Measurements from ENCODE around the gene PTN.
"Not testable (repeated sequence)": the region's sequence is repeated elsewhere in the genome, so short reads cannot be mapped to it uniquely, and the experiment has no call there.

PTN gene

DNA sequence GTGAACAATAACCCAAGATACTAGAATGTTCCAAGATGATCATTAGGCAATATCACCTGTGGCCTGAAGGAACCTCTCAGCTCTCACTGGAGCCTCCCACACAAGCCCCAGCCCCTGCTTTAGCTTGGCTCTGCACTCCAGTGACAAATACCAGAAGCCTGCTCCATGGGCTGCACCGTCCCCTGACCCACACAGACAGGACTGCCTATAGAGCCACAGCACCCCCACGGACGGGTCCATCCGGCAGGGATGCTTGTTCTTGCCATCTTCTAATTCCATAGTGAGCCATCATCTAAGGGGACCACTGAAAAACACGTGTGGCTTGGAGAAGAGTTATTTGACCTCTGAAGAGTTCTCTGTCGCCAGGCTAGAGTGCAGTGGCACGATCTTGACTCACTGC lies 100.9 kb downstream of the PTN start:
- Histone ChIP-seq H3K4me1 (ENCODE audit: insufficient read depth, low read length) (no peaks in the 10 kb centered on the region), H3K9ac (ENCODE audit: low read depth, low read length) (no peak overlapping the region), H3K79me2 (ENCODE audit: insufficient read depth, low read length) (no peaks in the 10 kb centered on the region), H2AFZ (ENCODE audit: low read depth, low read length) (no peak overlapping the region), H3K27ac (ENCODE audit: low read length) (no peak overlapping the region), H3K36me3 (ENCODE audit: insufficient read depth, low read length) (no peaks in the 10 kb centered on the region), H3K4me2 (ENCODE audit: insufficient read depth, low read length) (no peak overlapping the region), H3K4me3 (ENCODE audit: low read depth in 1 of 2, low read length in 2 of 2) (no peak overlapping the region), H4K20me1 (ENCODE audit: insufficient read depth, low read length) (no peaks in the 10 kb centered on the region), H3K9me3 (ENCODE audit: insufficient read depth, low read length, severe bottlenecking) (no peaks in the 10 kb centered on the region), H3K27me3 (ENCODE audit: insufficient read depth, low read length, poor library complexity) (no peaks in the 10 kb centered on the region)
- ATAC-seq (ENCODE audit: insufficient read depth, low read depth) (no peak), DNase-seq (no peak)
- TF ChIP-seq, protein P1, sequence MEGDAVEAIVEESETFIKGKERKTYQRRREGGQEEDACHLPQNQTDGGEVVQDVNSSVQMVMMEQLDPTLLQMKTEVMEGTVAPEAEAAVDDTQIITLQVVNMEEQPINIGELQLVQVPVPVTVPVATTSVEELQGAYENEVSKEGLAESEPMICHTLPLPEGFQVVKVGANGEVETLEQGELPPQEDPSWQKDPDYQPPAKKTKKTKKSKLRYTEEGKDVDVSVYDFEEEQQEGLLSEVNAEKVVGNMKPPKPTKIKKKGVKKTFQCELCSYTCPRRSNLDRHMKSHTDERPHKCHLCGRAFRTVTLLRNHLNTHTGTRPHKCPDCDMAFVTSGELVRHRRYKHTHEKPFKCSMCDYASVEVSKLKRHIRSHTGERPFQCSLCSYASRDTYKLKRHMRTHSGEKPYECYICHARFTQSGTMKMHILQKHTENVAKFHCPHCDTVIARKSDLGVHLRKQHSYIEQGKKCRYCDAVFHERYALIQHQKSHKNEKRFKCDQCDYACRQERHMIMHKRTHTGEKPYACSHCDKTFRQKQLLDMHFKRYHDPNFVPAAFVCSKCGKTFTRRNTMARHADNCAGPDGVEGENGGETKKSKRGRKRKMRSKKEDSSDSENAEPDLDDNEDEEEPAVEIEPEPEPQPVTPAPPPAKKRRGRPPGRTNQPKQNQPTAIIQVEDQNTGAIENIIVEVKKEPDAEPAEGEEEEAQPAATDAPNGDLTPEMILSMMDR (IDR thresholded peaks at IDR 0.05; ENCODE audit: borderline replicate concordance, extremely low read depth, low read length, poor library complexity, severe bottlenecking) = no peak
- no peak for TF ChIP-seq EZH2 (IDR thresholded peaks at IDR 0.05; ENCODE audit: borderline replicate concordance, low read depth, low read length, severe bottlenecking)

GRCh38 chr7:137241655-137242360 lies 101.7 kb downstream of the PTN start:
- no peaks in the 10 kb centered on the region for H3K79me2 ChIP-seq (ENCODE audit: insufficient read depth, low read length)
- H2AFZ ChIP-seq (ENCODE audit: low read depth, low read length) = no peak overlapping the region
- ATAC-seq (ENCODE audit: insufficient read depth, low read depth) (no peak), DNase-seq (no peak)
- no peaks in the 10 kb centered on the region for H4K20me1 ChIP-seq (ENCODE audit: insufficient read depth, low read length)
- H3K4me3 ChIP-seq (ENCODE audit: low read depth in 1 of 2, low read length in 2 of 2) = no peak overlapping the region
- H3K27ac ChIP-seq (ENCODE audit: low read length) = no peak overlapping the region
- no peaks in the 10 kb centered on the region for H3K9me3 ChIP-seq (ENCODE audit: insufficient read depth, low read length, severe bottlenecking)
- H3K27me3 ChIP-seq (ENCODE audit: insufficient read depth, low read length, poor library complexity) = no peaks in the 10 kb centered on the region
- H3K9ac ChIP-seq (ENCODE audit: low read depth, low read length) = no peak overlapping the region
- TF ChIP-seq, protein P1 (IDR thresholded peaks at IDR 0.05; ENCODE audit: borderline replicate concordance, extremely low read depth, low read length, poor library complexity, severe bottlenecking) = no peak
- TF ChIP-seq EZH2 (IDR thresholded peaks at IDR 0.05; ENCODE audit: borderline replicate concordance, low read depth, low read length, severe bottlenecking) = no peak
- H3K4me1 ChIP-seq (ENCODE audit: insufficient read depth, low read length) = no peaks in the 10 kb centered on the region
- no peak overlapping the region for H3K4me2 ChIP-seq (ENCODE audit: insufficient read depth, low read length)
- no peaks in the 10 kb centered on the region for H3K36me3 ChIP-seq (ENCODE audit: insufficient read depth, low read length)

DNA sequence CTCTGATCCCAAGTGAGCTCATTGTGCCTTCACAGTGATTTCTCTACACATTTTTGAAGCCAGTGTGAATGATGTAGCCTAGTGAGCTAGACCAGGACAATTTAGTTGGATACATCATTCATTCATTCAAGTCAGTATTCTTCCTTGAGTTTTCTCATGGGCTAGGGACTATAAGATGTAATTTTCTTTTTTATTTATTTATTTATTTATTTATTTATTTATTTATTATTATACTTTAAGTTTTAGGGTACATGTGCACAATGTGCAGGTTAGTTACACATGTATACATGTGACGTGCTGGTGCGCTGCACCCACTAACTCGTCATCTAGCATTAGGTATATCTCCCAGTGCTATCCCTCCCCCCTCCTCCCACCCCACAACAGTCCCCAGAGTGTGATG lies 104.3 kb downstream of the PTN start:
- H2AFZ ChIP-seq (ENCODE audit: low read depth, low read length); H3K79me2 ChIP-seq (ENCODE audit: insufficient read depth, low read length); H4K20me1 ChIP-seq (ENCODE audit: insufficient read depth, low read length); DNase-seq; H3K9ac ChIP-seq (ENCODE audit: low read depth, low read length); H3K4me1 ChIP-seq (ENCODE audit: insufficient read depth, low read length); H3K27me3 ChIP-seq (ENCODE audit: insufficient read depth, low read length, poor library complexity); H3K4me3 ChIP-seq (ENCODE audit: low read depth in 1 of 2, low read length in 2 of 2); H3K4me2 ChIP-seq (ENCODE audit: insufficient read depth, low read length); H3K9me3 ChIP-seq (ENCODE audit: insufficient read depth, low read length, severe bottlenecking); H3K27ac ChIP-seq (ENCODE audit: low read length); H3K36me3 ChIP-seq (ENCODE audit: insufficient read depth, low read length); ATAC-seq (ENCODE audit: insufficient read depth, low read depth): not testable (repeated sequence)

GRCh38 chr7:137235434-137235833 lies 108.1 kb downstream of the PTN start:
- Histone ChIP-seq H2AFZ (ENCODE audit: low read depth, low read length) (no peak overlapping the region), H3K27me3 (ENCODE audit: insufficient read depth, low read length, poor library complexity) (no peaks in the 10 kb centered on the region), H3K36me3 (ENCODE audit: insufficient read depth, low read length) (no peaks in the 10 kb centered on the region), H3K9me3 (ENCODE audit: insufficient read depth, low read length, severe bottlenecking) (no peaks in the 10 kb centered on the region), H3K4me1 (ENCODE audit: insufficient read depth, low read length) (no peaks in the 10 kb centered on the region), H4K20me1 (ENCODE audit: insufficient read depth, low read length) (no peaks in the 10 kb centered on the region), H3K9ac (ENCODE audit: low read depth, low read length) (no peak overlapping the region), H3K79me2 (ENCODE audit: insufficient read depth, low read length) (no peaks in the 10 kb centered on the region), H3K4me3 (ENCODE audit: low read depth in 1 of 2, low read length in 2 of 2) (no peak overlapping the region), H3K27ac (ENCODE audit: low read length) (no peak overlapping the region), H3K4me2 (ENCODE audit: insufficient read depth, low read length) (no peak overlapping the region)
- ATAC-seq (ENCODE audit: insufficient read depth, low read depth) (no peak), DNase-seq (no peak)
- TF ChIP-seq, protein P1 (IDR thresholded peaks at IDR 0.05; ENCODE audit: borderline replicate concordance, extremely low read depth, low read length, poor library complexity, severe bottlenecking) = no peak
- TF ChIP-seq EZH2 (IDR thresholded peaks at IDR 0.05; ENCODE audit: borderline replicate concordance, low read depth, low read length, severe bottlenecking) = no peak

Data from DND-41 (cell line).